Activated CD4-positive, alpha-beta memory T cell treated with anti-CD3 and anti-CD28 coated beads for 36 hours (primary cell): Measurements from ENCODE around the gene TNNT1. TPM values are rescaled to one million over a fixed set of nuclear protein-coding genes. Genes with fewer than 3 reads are reported as not detected.
"Not testable (repeated sequence)": the region's sequence is repeated elsewhere in the genome, so short reads cannot be mapped to it uniquely, and the experiment has no call there.

Experiments
- CTCF ChIA-PET: fragments of 350-600 bp; sonication (Branson Sonifier 250); formaldehyde crosslinking; loops from one replicate; lab custom pipeline; 2021; ENCODE audit warnings: antibody characterized with exemption, inconsistent platforms; lab: Charles Lee
- POLR2A ChIA-PET: fragments of 350-600 bp; sonication (Branson Sonifier 250); formaldehyde crosslinking; loops from one replicate; lab custom pipeline; 2021; ENCODE audit warnings: antibody characterized with exemption; lab: Charles Lee
- DNase-seq: peaks from one replicate; pipeline ENCODE4 v3.0.0-alpha.2; 2020
- H3K27ac Mint-ChIP-seq: one replicate; pipeline ENCODE4 v1.8.0; 2021; ENCODE audit warnings: mixed read lengths
- H3K27me3 Mint-ChIP-seq: one replicate; pipeline ENCODE4 v1.8.0; 2021; ENCODE audit warnings: mixed read lengths
- H3K36me3 Mint-ChIP-seq: one replicate; pipeline ENCODE4 v1.8.0; 2021; ENCODE audit warnings: mixed read lengths
- H3K4me1 Mint-ChIP-seq: one replicate; pipeline ENCODE4 v1.8.0; 2021; ENCODE audit warnings: low read depth, mixed read lengths
- H3K4me3 Mint-ChIP-seq: one replicate; pipeline ENCODE4 v1.8.0; 2021; ENCODE audit warnings: mild to moderate bottlenecking, mixed read lengths
- H3K9me3 Mint-ChIP-seq: one replicate; pipeline ENCODE4 v1.8.0; 2021; ENCODE audit warnings: mixed read lengths
- intact Hi-C: fragments of 100-400 bp; cut with micrococcal nuclease; formaldehyde crosslinking; loops from one replicate; pipeline ENCODE4 v1.15.1; 2023
- total RNA-seq, 2 experiments: library from RNA; stranded (reverse); gene quantifications; one replicate each; pipeline ENCODE4 v1.2.3, GENCODE V29; 2021

The TNNT1 gene
- total RNA-seq, 2 experiments from 2014 or later: not detected

GRCh38 chr19:55114566-55115145 is 34.4 kb downstream of the TNNT1 start:
- Mint-ChIP-seq H3K4me1 (peaks cover 30% of the 10 kb centered on the region), H3K36me3 (peaks cover 12% of the 10 kb centered on the region), H3K4me3 (peak overlapping the region; percentile 92), H3K27me3 (no peaks in the 10 kb centered on the region), H3K27ac (no peak overlapping the region), H3K9me3 (no peaks in the 10 kb centered on the region)
- ChIA-PET CTCF (interaction anchor here (0.8 kb wide), 1 partner anchor 27 kb away, joined by 4 read pairs; no protein-coding TSS in a partner anchor), POLR2A (no interaction called here)
- DNase-seq: no peak
- intact Hi-C loops: no loop called here

DNA sequence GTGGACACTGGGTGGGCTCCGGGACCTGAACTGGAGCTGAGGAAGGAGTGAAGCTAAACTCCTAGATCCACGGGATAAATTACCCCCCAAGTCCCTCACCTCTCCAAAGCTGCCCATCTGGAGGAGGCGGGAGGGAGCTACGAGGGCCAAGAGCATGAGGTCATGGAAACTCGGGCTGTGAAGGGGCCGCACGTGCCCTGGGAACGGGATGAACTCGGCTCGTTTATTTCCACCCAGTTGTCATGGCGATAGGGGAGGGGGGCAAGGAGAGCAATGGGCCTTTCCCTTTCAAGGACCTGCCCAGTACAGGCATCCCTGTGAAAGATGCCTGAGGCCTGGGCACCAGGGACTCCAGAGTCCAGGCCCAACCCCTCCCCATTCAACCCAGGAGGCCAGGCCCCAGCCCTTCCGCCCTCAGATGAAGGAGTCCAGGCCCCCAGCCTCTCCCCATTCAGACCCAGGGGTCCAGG is 35.4 kb downstream of the TNNT1 start:
- POLR2A ChIA-PET: no interaction called here
- intact Hi-C loops: no loop called here
- Mint-ChIP-seq H3K9me3 (no peaks in the 10 kb centered on the region), H3K4me3 (no peak overlapping the region), H3K27me3 (no peaks in the 10 kb centered on the region), H3K36me3 (peaks cover 20% of the 10 kb centered on the region), H3K27ac (no peak overlapping the region), H3K4me1 (peaks cover 23% of the 10 kb centered on the region)
- CTCF ChIA-PET: interaction anchor here (0.6 to 1.4 kb wide), 2 partner anchors 26 to 188 kb away, joined by 3 read pairs; no protein-coding TSS in a partner anchor
- DNase-seq: no peak

DNA sequence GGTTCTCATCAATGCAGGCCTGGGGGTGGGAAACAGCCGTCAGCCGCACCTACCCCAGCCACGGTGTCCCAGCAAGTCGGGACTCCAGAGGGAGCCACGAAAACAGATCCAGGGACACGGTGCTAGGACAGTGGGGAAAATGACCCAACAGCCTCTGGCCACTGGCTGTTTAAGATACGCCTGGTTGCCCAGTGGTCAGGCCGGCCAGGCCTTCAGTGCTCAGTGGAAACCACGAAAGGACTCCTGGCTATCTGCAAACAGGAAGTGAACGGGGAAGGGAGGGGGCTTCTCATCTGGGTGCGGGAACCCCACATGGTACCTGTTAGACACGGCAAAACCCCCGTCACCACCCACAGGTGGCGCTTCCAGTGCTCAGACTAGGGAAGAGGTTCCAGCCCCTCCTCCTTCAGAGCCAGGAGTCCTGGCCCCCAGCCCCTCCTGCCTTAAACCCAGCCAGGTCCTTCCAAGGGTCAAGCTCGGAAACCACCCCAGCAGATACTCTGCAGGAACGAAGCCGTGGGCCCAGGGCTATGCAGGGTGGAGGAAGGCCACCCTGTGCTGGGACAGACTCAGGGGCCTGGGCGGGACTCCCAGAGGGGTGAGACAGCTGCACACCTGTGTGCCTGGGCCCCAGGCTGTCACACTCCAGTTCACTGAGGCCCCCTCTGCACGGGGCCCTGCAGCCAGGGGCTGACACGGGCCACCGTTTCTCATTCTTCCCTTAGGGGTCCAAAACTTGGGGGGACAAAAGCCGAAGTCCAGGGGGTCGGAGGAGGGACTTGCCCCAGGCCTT is 36.0 kb downstream of the TNNT1 start:
- Mint-ChIP-seq H3K4me1 (peaks cover 21% of the 10 kb centered on the region), H3K36me3 (peaks cover 23% of the 10 kb centered on the region), H3K9me3 (no peaks in the 10 kb centered on the region), H3K4me3 (no peak overlapping the region), H3K27me3 (no peaks in the 10 kb centered on the region), H3K27ac (no peak overlapping the region)
- ChIA-PET POLR2A (no interaction called here), CTCF (interaction anchor here (0.6 to 1.4 kb wide), 2 partner anchors 25 to 189 kb away, joined by 3 read pairs; no protein-coding TSS in a partner anchor)
- intact Hi-C loops: no loop called here
- no peak for DNase-seq

- H3K27me3 Mint-ChIP-seq: no peaks in the 10 kb centered on the region
- H3K9me3 Mint-ChIP-seq: no peaks in the 10 kb centered on the region
- ChIA-PET POLR2A (no interaction called here), CTCF (interaction anchor here (1.4 kb wide), 1 partner anchor 24 kb away, joined by 3 read pairs; no protein-coding TSS in a partner anchor)
- H3K4me3 Mint-ChIP-seq: no peak overlapping the region
- H3K4me1 Mint-ChIP-seq: peaks cover 19% of the 10 kb centered on the region
- peaks cover 24% of the 10 kb centered on the region for H3K36me3 Mint-ChIP-seq
- intact Hi-C loops: no loop called here
- no peak overlapping the region for H3K27ac Mint-ChIP-seq
- DNase-seq: no peak
These were observed 36.7 kb downstream of the TNNT1 start for GRCh38 chr19:55112246-55112776.

DNA sequence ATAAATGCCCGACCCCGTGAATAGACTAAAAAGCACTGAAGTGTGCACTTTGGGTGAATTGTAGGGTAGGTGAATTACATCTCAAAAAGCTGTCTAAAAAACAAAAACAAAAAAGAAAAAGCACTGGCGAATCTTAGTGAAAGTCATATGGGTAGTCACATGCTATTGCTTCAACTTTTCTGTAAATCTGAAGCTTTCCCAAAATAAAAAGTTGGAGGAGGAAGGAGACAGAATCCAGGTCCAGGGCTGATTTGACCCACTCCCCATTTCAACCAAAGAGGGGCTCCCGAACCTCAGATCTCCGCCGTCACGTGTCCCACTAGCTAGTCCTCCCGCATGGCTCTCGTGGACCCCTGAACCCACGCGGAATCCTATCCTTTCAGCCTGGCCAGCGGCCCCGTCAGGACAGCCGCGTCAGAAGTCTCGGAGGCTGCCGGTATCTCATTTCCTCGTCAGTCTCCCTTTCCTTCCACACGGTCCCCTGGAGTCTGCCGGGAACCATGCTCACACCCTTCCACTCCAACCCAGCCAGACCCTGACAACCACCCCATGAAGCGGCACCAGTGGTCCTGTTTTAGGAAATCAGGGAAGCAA is 37.7 kb downstream of the TNNT1 start:
- Mint-ChIP-seq H3K4me3 (no peak overlapping the region), H3K27me3 (no peaks in the 10 kb centered on the region), H3K36me3 (peaks cover 22% of the 10 kb centered on the region), H3K4me1 (peaks cover 23% of the 10 kb centered on the region), H3K9me3 (no peaks in the 10 kb centered on the region), H3K27ac (no peak overlapping the region)
- DNase-seq: no peak
- intact Hi-C loops: no loop called here
- POLR2A ChIA-PET: no interaction called here
- CTCF ChIA-PET: no interaction called here

- no peaks in the 10 kb centered on the region for H3K9me3 Mint-ChIP-seq
- DNase-seq: no peak
- H3K4me3 Mint-ChIP-seq: no peak overlapping the region
- peaks cover 9% of the 10 kb centered on the region for H3K4me1 Mint-ChIP-seq
- ChIA-PET CTCF (no interaction called here), POLR2A (no interaction called here)
- no peaks in the 10 kb centered on the region for H3K27me3 Mint-ChIP-seq
- H3K27ac Mint-ChIP-seq: no peak overlapping the region
- H3K36me3 Mint-ChIP-seq: peaks cover 23% of the 10 kb centered on the region
- intact Hi-C loops: no loop called here
These were observed 39.3 kb downstream of the TNNT1 start for GRCh38 chr19:55109527-55110291.

- not testable (repeated sequence) for H3K27ac Mint-ChIP-seq
- CTCF ChIA-PET: interaction anchor here (1.6 kb wide), 1 partner anchor 20 kb away, joined by 8 read pairs; no protein-coding TSS in a partner anchor
These were observed 41.8 kb downstream of the TNNT1 start for GRCh38 chr19:55107252-55107651.

GRCh38 chr19:55106591-55106990 is 42.4 kb downstream of the TNNT1 start:
- intact Hi-C loops: no loop called here
- CTCF ChIA-PET: interaction anchor here (1.1 to 1.6 kb wide), 2 partner anchors 19 to 34 kb away, joined by 5 to 8 read pairs; no protein-coding TSS in a partner anchor
- peaks cover 2% of the 10 kb centered on the region for H3K9me3 Mint-ChIP-seq
- no peak for DNase-seq
- POLR2A ChIA-PET: no interaction called here
- H3K4me1 Mint-ChIP-seq: peaks cover 3% of the 10 kb centered on the region
- H3K27me3 Mint-ChIP-seq: no peaks in the 10 kb centered on the region
- H3K4me3 Mint-ChIP-seq: no peak overlapping the region
- no peak overlapping the region for H3K27ac Mint-ChIP-seq
- peaks cover 37% of the 10 kb centered on the region for H3K36me3 Mint-ChIP-seq

More at GRCh38 chr19:55107252-55107651, 41.8 kb downstream of the TNNT1 start:
- H3K36me3 Mint-ChIP-seq: peaks cover 35% of the 10 kb centered on the region
- H3K4me3 Mint-ChIP-seq, DNase-seq, POLR2A ChIA-PET, intact Hi-C loops, H3K9me3 Mint-ChIP-seq, H3K27me3 Mint-ChIP-seq, H3K4me1 Mint-ChIP-seq: not testable (repeated sequence)

DNA sequence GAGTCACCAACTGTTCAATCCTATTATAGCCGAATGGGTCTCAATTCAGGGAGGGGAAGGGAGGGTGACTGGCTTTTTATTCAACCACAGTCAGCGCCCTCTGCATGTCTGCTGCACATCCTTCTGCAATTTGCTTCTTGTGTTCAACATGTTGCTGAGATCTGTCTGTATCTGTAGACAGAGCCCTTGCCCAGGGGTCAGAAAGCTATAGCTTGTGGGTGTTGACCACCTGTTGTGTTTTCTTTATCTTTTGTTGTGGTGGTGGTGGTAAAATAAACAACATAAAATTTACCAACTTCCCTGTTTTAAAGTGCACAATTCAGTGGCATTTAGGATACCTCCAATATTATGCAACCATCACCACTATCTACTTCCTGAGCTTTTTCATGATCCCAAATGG is 43.8 kb downstream of the TNNT1 start:
- H3K9me3 Mint-ChIP-seq: peaks cover 2% of the 10 kb centered on the region
- H3K4me3 Mint-ChIP-seq: no peak overlapping the region
- H3K36me3 Mint-ChIP-seq: peaks cover 36% of the 10 kb centered on the region
- peaks cover 3% of the 10 kb centered on the region for H3K4me1 Mint-ChIP-seq
- CTCF ChIA-PET: no interaction called here
- DNase-seq: no peak
- POLR2A ChIA-PET: no interaction called here
- H3K27ac Mint-ChIP-seq: no peak overlapping the region
- intact Hi-C loops: no loop called here
- no peaks in the 10 kb centered on the region for H3K27me3 Mint-ChIP-seq

GRCh38 chr19:55103190-55103589 is 45.8 kb downstream of the TNNT1 start:
- peaks cover 3% of the 10 kb centered on the region for H3K4me1 Mint-ChIP-seq
- peaks cover 2% of the 10 kb centered on the region for H3K9me3 Mint-ChIP-seq
- H3K27ac Mint-ChIP-seq: no peak overlapping the region
- POLR2A ChIA-PET: no interaction called here
- no peak overlapping the region for H3K4me3 Mint-ChIP-seq
- intact Hi-C loops: no loop called here
- no peak for DNase-seq
- H3K36me3 Mint-ChIP-seq: peaks cover 24% of the 10 kb centered on the region
- no peaks in the 10 kb centered on the region for H3K27me3 Mint-ChIP-seq
- CTCF ChIA-PET: no interaction called here

DNA sequence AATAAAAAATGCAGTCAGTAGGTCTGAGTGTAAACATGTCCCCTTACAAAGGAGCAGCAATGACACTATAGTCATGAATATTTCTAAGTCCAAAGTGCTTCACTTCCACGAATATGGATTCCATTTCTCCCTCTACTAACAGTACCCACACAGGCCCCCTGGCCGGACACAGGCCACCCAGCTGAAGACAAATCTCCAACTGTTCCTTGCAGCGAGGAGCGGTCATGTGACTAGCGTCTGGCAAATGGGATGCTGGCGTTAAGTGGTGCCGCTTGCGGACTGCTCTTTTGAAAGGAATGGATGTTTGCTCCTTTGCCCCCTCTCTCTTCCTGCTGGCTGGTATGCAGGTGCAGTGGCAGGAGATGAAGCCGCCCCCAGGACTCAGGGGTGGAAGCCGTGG is 47.7 kb downstream of the TNNT1 start:
- Mint-ChIP-seq H3K27me3 (no peaks in the 10 kb centered on the region), H3K27ac (no peak overlapping the region), H3K4me3 (no peak overlapping the region), H3K36me3 (peaks cover 20% of the 10 kb centered on the region), H3K4me1 (no peaks in the 10 kb centered on the region), H3K9me3 (peaks cover 2% of the 10 kb centered on the region)
- DNase-seq: no peak
- ChIA-PET POLR2A (no interaction called here), CTCF (no interaction called here)
- intact Hi-C loops: no loop called here
